ENCODE data around the gene PAXIP1. TPM values are rescaled to one million over a fixed set of nuclear protein-coding genes. Genes with fewer than 3 reads are reported as not detected.

PAXIP1 gene
- total and polyA plus RNA-seq, 10 of the 15 experiments (the other 5 are each of a cell fraction or from before 2014, with no cell fraction given) = 7.3 to 27.2 (median 18.1) TPM

GRCh38 chr7:155048006-155048405, 45.1 kb upstream of the PAXIP1 start:
- TF ChIP-seq CBFB (IDR thresholded peaks at IDR 0.05; ENCODE audit: low read depth) (no peak), CEBPZ (IDR thresholded peaks at IDR 0.05; ENCODE audit: low read depth, low read length) (no peak), CHD2 (IDR thresholded peaks at IDR 0.05; ENCODE audit: borderline replicate concordance, low read depth, low read length) (no peak), HCFC1 (IDR thresholded peaks at IDR 0.05; ENCODE audit: low read length) (no peak), ATF2 (IDR thresholded peaks at IDR 0.05; ENCODE audit: low read length) (no peak), PAX5 (IDR thresholded peaks at IDR 0.05; ENCODE audit: borderline replicate concordance, low read depth, low read length) (no peak), HDGF (IDR thresholded peaks at IDR 0.05) (no peak)
- H3K36me3 ChIP-seq (ENCODE audit: control insufficient read depth in 2 of 2, insufficient read depth in 2 of 2, low read length in 1 of 2) = no peaks in the 10 kb centered on the region
- no peak overlapping the region for H3K4me2 ChIP-seq (ENCODE audit: control insufficient read depth, insufficient read depth)
- BruUV-seq (replicated peaks) = no TSS peak
- no peaks in the 10 kb centered on the region; a peak in 1 of 4 replicates for H3K27me3 ChIP-seq (replicated peaks in 1 of 2; ENCODE audit: control insufficient read depth in 2 of 2, insufficient read depth in 2 of 2, low read length in 1 of 2)
- ChIA-PET SMC1A (ENCODE audit: uncharacterized antibody, unreplicated experiment) (no interaction called here), CTCF (no interaction called here), RAD21 (ENCODE audit: unreplicated experiment) (no interaction called here), POLR2A (no interaction called here)
- no peak overlapping the region for H2AFZ ChIP-seq (ENCODE audit: control insufficient read depth, low read depth, low read length)
- FAIRE-seq (no peak), DNase-seq (ENCODE audit: low read depth, low spot score) (no peak), ATAC-seq (no peak)
- in situ Hi-C loops (cut with MboI) (no loop called here), intact Hi-C loops (cut with micrococcal nuclease; ENCODE audit: unreplicated experiment) (no loop called here)
- H3K9ac ChIP-seq (ENCODE audit: control insufficient read depth, insufficient read depth, low read length) = no peak overlapping the region
- H3K4me3 ChIP-seq = no peak overlapping the region
- WGBS (ENCODE audit: insufficient coverage, insufficient replicate concordance, low lambda C conversion rate, missing lambda C conversion rate) = 14% methylated on average over 4 of the region's 4 CpGs
- no peaks in the 10 kb centered on the region for H4K20me1 ChIP-seq (ENCODE audit: control insufficient read depth, insufficient read depth)
- no peaks in the 10 kb centered on the region for H3K79me2 ChIP-seq (ENCODE audit: control insufficient read depth, insufficient read depth, low read length)
- no peaks in the 10 kb centered on the region for H3K4me1 ChIP-seq (ENCODE audit: control insufficient read depth, insufficient read depth, low read length)
- no peaks in the 10 kb centered on the region for H3K9me3 ChIP-seq (replicated peaks; ENCODE audit: control insufficient read depth, insufficient read depth, low read length)
- no peak overlapping the region for H3K27ac ChIP-seq (ENCODE audit: control insufficient read depth, insufficient read depth)

Measured in GM12878 (cell line).